ENCODE data around the gene DCPS. TPM values are rescaled to one million over a fixed set of nuclear protein-coding genes. Genes with fewer than 3 reads are reported as not detected.
"Not testable (repeated sequence)": the region's sequence is repeated elsewhere in the genome, so short reads cannot be mapped to it uniquely, and the experiment has no call there.

Gene DCPS
- total RNA-seq, 2 experiments from 2014 or later: 29.7 to 39.3 TPM

GRCh38 chr11:126363706-126364248 lies 59.9 kb downstream of the DCPS start:
- Mint-ChIP-seq H3K27ac (no peak overlapping the region), H3K4me3 (no peak overlapping the region), H3K36me3 (ENCODE audit: low read depth) (no peaks in the 10 kb centered on the region), H3K9me3 (ENCODE audit: low read depth) (no peaks in the 10 kb centered on the region), H3K27me3 (no peaks in the 10 kb centered on the region), H3K4me1 (no peaks in the 10 kb centered on the region)
- DNase-seq (no peak), ATAC-seq (no peak)
- CTCF ChIA-PET: interaction anchor here (0.5 kb wide), 1 partner anchor 231 kb away, joined by 3 read pairs; no protein-coding TSS in a partner anchor
- POLR2A ChIA-PET: no interaction called here
- intact Hi-C loops (cut with DNase I, micrococcal nuclease): no loop called here

- ATAC-seq; H3K27me3 Mint-ChIP-seq; H3K4me3 Mint-ChIP-seq; POLR2A ChIA-PET; H3K9me3 Mint-ChIP-seq (ENCODE audit: low read depth); H3K4me1 Mint-ChIP-seq; H3K36me3 Mint-ChIP-seq (ENCODE audit: low read depth); intact Hi-C loops (cut with DNase I, micrococcal nuclease); H3K27ac Mint-ChIP-seq; DNase-seq; CTCF ChIA-PET: not testable (repeated sequence)
Observed at GRCh38 chr11:126364735-126365134, 60.9 kb downstream of the DCPS start.

GRCh38 chr11:126365508-126365907 lies 61.6 kb downstream of the DCPS start:
- H3K27ac Mint-ChIP-seq; H3K4me3 Mint-ChIP-seq; H3K27me3 Mint-ChIP-seq; H3K9me3 Mint-ChIP-seq (ENCODE audit: low read depth); ATAC-seq; intact Hi-C loops (cut with DNase I, micrococcal nuclease); H3K4me1 Mint-ChIP-seq; H3K36me3 Mint-ChIP-seq (ENCODE audit: low read depth); POLR2A ChIA-PET; DNase-seq; CTCF ChIA-PET: not testable (repeated sequence)

- no peak for ATAC-seq
- CTCF ChIA-PET: no interaction called here
Observed at GRCh38 chr11:126366064-126366822, 62.4 kb downstream of the DCPS start.

GRCh38 chr11:126366823-126367654 lies 63.2 kb downstream of the DCPS start:
- POLR2A ChIA-PET: not testable (repeated sequence)

More at GRCh38 chr11:126366064-126366822, 62.4 kb downstream of the DCPS start:
- Mint-ChIP-seq H3K27me3 (no peaks in the 10 kb centered on the region), H3K9me3 (ENCODE audit: low read depth) (no peaks in the 10 kb centered on the region), H3K4me3 (no peak overlapping the region), H3K4me1 (no peaks in the 10 kb centered on the region), H3K36me3 (ENCODE audit: low read depth) (no peaks in the 10 kb centered on the region), H3K27ac (no peak overlapping the region)
- POLR2A ChIA-PET: no interaction called here
- no peak for DNase-seq
- intact Hi-C loops (cut with DNase I, micrococcal nuclease): no loop called here

GRCh38 chr11:126367806-126368205 lies 63.9 kb downstream of the DCPS start:
- H3K4me3 Mint-ChIP-seq; H3K27ac Mint-ChIP-seq; CTCF ChIA-PET; H3K27me3 Mint-ChIP-seq; H3K4me1 Mint-ChIP-seq; DNase-seq; intact Hi-C loops (cut with DNase I, micrococcal nuclease); H3K36me3 Mint-ChIP-seq (ENCODE audit: low read depth); ATAC-seq; POLR2A ChIA-PET; H3K9me3 Mint-ChIP-seq (ENCODE audit: low read depth): not testable (repeated sequence)

More at GRCh38 chr11:126366823-126367654, 63.2 kb downstream of the DCPS start:
- CTCF ChIA-PET; DNase-seq; H3K9me3 Mint-ChIP-seq (ENCODE audit: low read depth); H3K4me3 Mint-ChIP-seq; H3K36me3 Mint-ChIP-seq (ENCODE audit: low read depth); H3K4me1 Mint-ChIP-seq; H3K27ac Mint-ChIP-seq; ATAC-seq; H3K27me3 Mint-ChIP-seq; intact Hi-C loops (cut with DNase I, micrococcal nuclease): not testable (repeated sequence)

- not testable (repeated sequence) for H3K4me3 Mint-ChIP-seq, H3K27me3 Mint-ChIP-seq
- ATAC-seq: peak; percentile 42
Observed at GRCh38 chr11:126368336-126369119, 64.7 kb downstream of the DCPS start.

GRCh38 chr11:126370016-126370415 lies 66.2 kb downstream of the DCPS start:
- no peak for DNase-seq
- ChIA-PET CTCF (interaction anchor here (0.6 to 1.3 kb wide), 2 partner anchors 60 to 187 kb away, joined by 3 read pairs; no protein-coding TSS in a partner anchor), POLR2A (interaction anchor here (0.8 kb wide), 1 partner anchor 14 kb away, joined by 3 read pairs; the partner anchor contains the start of gene ST3GAL4)
- Mint-ChIP-seq H3K27me3 (no peaks in the 10 kb centered on the region), H3K4me1 (no peaks in the 10 kb centered on the region), H3K4me3 (no peak overlapping the region), H3K36me3 (ENCODE audit: low read depth) (no peaks in the 10 kb centered on the region), H3K27ac (no peak overlapping the region), H3K9me3 (ENCODE audit: low read depth) (no peaks in the 10 kb centered on the region)
- intact Hi-C loops (cut with DNase I, micrococcal nuclease): no loop called here
- no peak for ATAC-seq

More at GRCh38 chr11:126368336-126369119, 64.7 kb downstream of the DCPS start:
- H3K4me1 Mint-ChIP-seq; DNase-seq; H3K9me3 Mint-ChIP-seq (ENCODE audit: low read depth); H3K27ac Mint-ChIP-seq; CTCF ChIA-PET; intact Hi-C loops (cut with DNase I, micrococcal nuclease); POLR2A ChIA-PET; H3K36me3 Mint-ChIP-seq (ENCODE audit: low read depth): not testable (repeated sequence)

- intact Hi-C loops (cut with DNase I, micrococcal nuclease): no loop called here
- DNase-seq: no peak
- POLR2A ChIA-PET: no interaction called here
- Mint-ChIP-seq H3K4me3 (no peak overlapping the region), H3K27ac (no peak overlapping the region), H3K4me1 (no peaks in the 10 kb centered on the region), H3K27me3 (no peaks in the 10 kb centered on the region), H3K36me3 (ENCODE audit: low read depth) (no peaks in the 10 kb centered on the region), H3K9me3 (ENCODE audit: low read depth) (no peaks in the 10 kb centered on the region)
- CTCF ChIA-PET: no interaction called here
- ATAC-seq: no peak
Observed at GRCh38 chr11:126371595-126371994, 67.7 kb downstream of the DCPS start.

- intact Hi-C loops (cut with DNase I, micrococcal nuclease); H3K36me3 Mint-ChIP-seq (ENCODE audit: low read depth); ATAC-seq; POLR2A ChIA-PET; H3K9me3 Mint-ChIP-seq (ENCODE audit: low read depth); H3K4me3 Mint-ChIP-seq; DNase-seq; H3K27ac Mint-ChIP-seq; CTCF ChIA-PET; H3K4me1 Mint-ChIP-seq; H3K27me3 Mint-ChIP-seq: not testable (repeated sequence)
Observed at GRCh38 chr11:126373389-126374066, 69.7 kb downstream of the DCPS start.
